PC-3 (cell line): ENCODE data around the gene GALNT18. TPM values are rescaled to one million over a fixed set of nuclear protein-coding genes. Genes with fewer than 3 reads are reported as not detected.

Experiments used
- ATAC-seq: fragments of 200-7000 bp; cut with Tn5 transposase; 2 replicates; pipeline ENCODE4 v1.9.1; 2020; ENCODE audit warnings: mild to moderate bottlenecking, moderate library complexity
- BruUV-seq: library from RNA; stranded (reverse); fragments of 400-500 nt; replicated peaks from 2 replicates; lab custom pipeline; 2021; lab: Mats Ljungman, UMichigan
- CTCF ChIA-PET: fragments of 300-600 bp; sonication (Branson Sonifier 250); formaldehyde crosslinking; loops from one replicate; lab custom pipeline; 2022; ENCODE audit warnings: antibody characterized with exemption; lab: Charles Lee
- POLR2A ChIA-PET: fragments of 300-600 bp; sonication (Branson Sonifier 250); formaldehyde crosslinking; loops from one replicate; lab custom pipeline; 2022; ENCODE audit warnings: antibody characterized with exemption; ENCODE audit not compliant: unreplicated experiment; lab: Charles Lee
- DNase-seq: peaks from one replicate; pipeline ENCODE4 v3.0.0-alpha.2; 2015
- H2AFZ ChIP-seq: fragments of 300-600 bp; sonication (generic); 2 replicates; pipeline ENCODE4 v1.6.0; 2016; ENCODE audit warnings: antibody characterized with exemption, low read length
- H3F3A ChIP-seq: fragments of 300-600 bp; sonication (generic); one replicate; pipeline ENCODE4 v1.6.0; 2017; ENCODE audit warnings: antibody characterized with exemption, low read length, control low read depth, mild to moderate bottlenecking; ENCODE audit not compliant: unreplicated experiment
- H3K27ac ChIP-seq: fragments of 300-600 bp; sonication (generic); 2 replicates; pipeline ENCODE4 v1.5.1; 2016; ENCODE audit warnings: mild to moderate bottlenecking, low read length
- H3K27me3 ChIP-seq: fragments of 300-600 bp; sonication (generic); 2 replicates; pipeline ENCODE4 v1.6.1; 2016; ENCODE audit warnings: low read length, mixed read lengths
- H3K36me3 ChIP-seq: fragments of 300-600 bp; sonication (generic); 2 replicates; pipeline ENCODE4 v1.6.1; 2016; ENCODE audit warnings: low read depth, mixed run types, low read length, mixed read lengths
- H3K4me1 ChIP-seq: fragments of 300-600 bp; sonication (generic); 2 replicates; pipeline ENCODE4 v1.5.1; 2016; ENCODE audit warnings: low read length; ENCODE audit not compliant: insufficient read depth
- H3K4me2 ChIP-seq: fragments of 300-600 bp; sonication (generic); 2 replicates; pipeline ENCODE4 v1.6.0; 2016; ENCODE audit warnings: low read length
- H3K4me3 ChIP-seq: fragments of 300-600 bp; sonication (generic); 2 replicates; pipeline ENCODE4 v1.5.1; 2016; ENCODE audit warnings: mild to moderate bottlenecking, low read length, mixed read lengths
- H3K79me2 ChIP-seq: fragments of 300-600 bp; sonication (generic); 2 replicates; pipeline ENCODE4 v1.6.1; 2017; ENCODE audit warnings: low read length, mixed read lengths
- H3K9ac ChIP-seq: fragments of 300-600 bp; sonication (generic); 2 replicates; pipeline ENCODE4 v1.6.0; 2016; ENCODE audit warnings: mild to moderate bottlenecking, low read length
- H3K9me2 ChIP-seq: fragments of 300-600 bp; sonication (generic); replicated peaks from 2 replicates; pipeline ENCODE4 v1.6.1; 2016; ENCODE audit warnings: mixed run types, low read length, mixed read lengths
- H3K9me3 ChIP-seq: fragments of 300-600 bp; sonication (generic); 2 replicates; pipeline ENCODE4 v1.6.1; 2016; ENCODE audit warnings: low read length, mixed read lengths
- H4K20me1 ChIP-seq: fragments of 300-600 bp; sonication (generic); 2 replicates; pipeline ENCODE4 v1.6.1; 2016; ENCODE audit warnings: low read length, mixed read lengths
- EZH2 ChIP-seq: fragments of 300-600 bp; sonication (generic); IDR thresholded peaks from one replicate; pipeline ENCODE4 v1.6.1; 2017; ENCODE audit warnings: antibody characterized with exemption, mild to moderate bottlenecking, low read length; ENCODE audit not compliant: unreplicated experiment
- EZH2phosphoT487 ChIP-seq: fragments of 300-600 bp; sonication (generic); IDR thresholded peaks from 2 replicates; pipeline ENCODE4 v1.6.1; 2018; ENCODE audit warnings: mild to moderate bottlenecking, antibody characterized with exemption, low read length, borderline replicate concordance
- intact Hi-C: fragments of 100-400 bp; cut with micrococcal nuclease; formaldehyde crosslinking; loops from 2 replicates; pipeline ENCODE4 v1.9.0; 2023
- total RNA-seq: library from RNA; depleted of rRNA; stranded (reverse); fragments of >200 nt; gene quantifications from 2 replicates; pipeline ENCODE4 v1.2.3, GENCODE V29; 2014
- TF ChIP-seq, protein P1 (sequence below): fragments of 300-600 bp; sonication (generic); conservative IDR thresholded peaks from 2 replicates; pipeline ENCODE4 v1.5.1; 2017; ENCODE audit warnings: antibody characterized with exemption, low read depth, mild to moderate bottlenecking, low read length

GALNT18 gene
- total RNA-seq, 1 experiment from 2014 or later, result 34.5 TPM

DNA sequence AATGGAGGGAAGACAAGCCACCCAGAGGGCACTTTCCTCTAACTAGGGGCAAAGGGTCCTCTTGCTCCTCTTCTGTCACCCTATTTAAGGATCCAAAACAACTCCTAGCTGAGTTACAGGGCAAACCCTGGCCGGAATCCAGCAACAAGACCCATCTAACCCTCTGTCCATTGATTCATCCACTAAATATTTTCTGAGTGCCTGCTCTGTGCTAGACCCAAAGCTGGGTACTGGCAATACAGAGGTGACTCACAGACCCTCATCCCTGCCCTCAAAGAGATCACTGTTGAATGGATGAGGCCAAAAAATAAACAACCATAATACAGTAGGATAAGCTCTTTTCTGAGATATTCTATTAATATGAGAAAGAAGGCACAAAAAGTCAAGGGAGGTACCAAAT, 4.3 kb upstream of the GALNT18 start:
- no peaks in the 10 kb centered on the region for H4K20me1 ChIP-seq
- no peak overlapping the region for H3K9ac ChIP-seq
- CTCF ChIA-PET, result no interaction called here
- no peak overlapping the region for H3K4me2 ChIP-seq
- H3K36me3 ChIP-seq, result no peaks in the 10 kb centered on the region
- H3F3A ChIP-seq, result no peaks in the 10 kb centered on the region
- no peak for ATAC-seq
- H3K9me2 ChIP-seq, result no peaks in the 10 kb centered on the region
- no peak overlapping the region for H3K27ac ChIP-seq
- no peaks in the 10 kb centered on the region for H3K9me3 ChIP-seq
- H3K4me1 ChIP-seq, result peaks cover 9% of the 10 kb centered on the region
- no peak overlapping the region for H2AFZ ChIP-seq
- H3K4me3 ChIP-seq, result no peak overlapping the region
- peaks cover 5% of the 10 kb centered on the region for H3K79me2 ChIP-seq
- BruUV-seq, result no TSS peak
- H3K27me3 ChIP-seq, result no peaks in the 10 kb centered on the region
- DNase-seq, result peak; percentile 37
- intact Hi-C loops, result loop anchor here (10.0 kb wide), 1 partner anchor 591 kb away; no protein-coding TSS in a partner anchor
- TF ChIP-seq, protein P1, sequence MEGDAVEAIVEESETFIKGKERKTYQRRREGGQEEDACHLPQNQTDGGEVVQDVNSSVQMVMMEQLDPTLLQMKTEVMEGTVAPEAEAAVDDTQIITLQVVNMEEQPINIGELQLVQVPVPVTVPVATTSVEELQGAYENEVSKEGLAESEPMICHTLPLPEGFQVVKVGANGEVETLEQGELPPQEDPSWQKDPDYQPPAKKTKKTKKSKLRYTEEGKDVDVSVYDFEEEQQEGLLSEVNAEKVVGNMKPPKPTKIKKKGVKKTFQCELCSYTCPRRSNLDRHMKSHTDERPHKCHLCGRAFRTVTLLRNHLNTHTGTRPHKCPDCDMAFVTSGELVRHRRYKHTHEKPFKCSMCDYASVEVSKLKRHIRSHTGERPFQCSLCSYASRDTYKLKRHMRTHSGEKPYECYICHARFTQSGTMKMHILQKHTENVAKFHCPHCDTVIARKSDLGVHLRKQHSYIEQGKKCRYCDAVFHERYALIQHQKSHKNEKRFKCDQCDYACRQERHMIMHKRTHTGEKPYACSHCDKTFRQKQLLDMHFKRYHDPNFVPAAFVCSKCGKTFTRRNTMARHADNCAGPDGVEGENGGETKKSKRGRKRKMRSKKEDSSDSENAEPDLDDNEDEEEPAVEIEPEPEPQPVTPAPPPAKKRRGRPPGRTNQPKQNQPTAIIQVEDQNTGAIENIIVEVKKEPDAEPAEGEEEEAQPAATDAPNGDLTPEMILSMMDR, result no peak
- TF ChIP-seq EZH2phosphoT487, result no peak
- POLR2A ChIA-PET, result interaction anchor here (0.6 kb wide), 1 partner anchor 448 kb away, joined by 5 read pairs; no protein-coding TSS in a partner anchor

DNA sequence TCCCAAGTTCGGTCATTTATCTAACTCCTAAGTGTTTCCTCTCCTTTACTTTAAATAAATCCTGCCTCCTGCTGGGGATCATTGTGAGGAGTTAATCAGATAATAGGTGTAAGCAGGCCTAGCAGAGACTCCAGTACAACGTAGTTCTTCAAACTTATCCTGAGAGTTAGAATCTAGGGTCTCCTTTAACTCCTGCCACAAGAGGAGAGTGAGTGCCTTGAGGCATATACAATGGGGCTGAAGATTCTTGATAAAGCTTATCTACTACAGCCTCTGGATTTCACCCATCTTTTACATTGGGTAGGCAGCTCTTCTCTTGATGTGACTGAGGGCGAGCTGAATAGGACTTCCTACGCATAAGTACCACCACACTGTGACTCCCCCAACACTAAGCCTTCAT, 3.1 kb upstream of the GALNT18 start:
- POLR2A ChIA-PET, result no interaction called here
- Histone ChIP-seq H3K27ac (no peak overlapping the region), H3K4me1 (peaks cover 9% of the 10 kb centered on the region), H3K4me3 (no peak overlapping the region), H3K79me2 (peaks cover 17% of the 10 kb centered on the region), H3K4me2 (no peak overlapping the region), H3K9ac (no peak overlapping the region), H3K9me2 (no peaks in the 10 kb centered on the region), H3K9me3 (no peaks in the 10 kb centered on the region), H3K27me3 (no peaks in the 10 kb centered on the region), H3F3A (no peaks in the 10 kb centered on the region), H4K20me1 (no peaks in the 10 kb centered on the region), H3K36me3 (no peaks in the 10 kb centered on the region), H2AFZ (no peak overlapping the region)
- no TSS peak for BruUV-seq
- TF ChIP-seq EZH2 (no peak), EZH2phosphoT487 (no peak)
- TF ChIP-seq, protein P1, result no peak
- CTCF ChIA-PET, result no interaction called here
- no peak for ATAC-seq
- no peak for DNase-seq
- intact Hi-C loops, result loop anchor here (10.0 kb wide), 1 partner anchor 590 kb away; no protein-coding TSS in a partner anchor

DNA sequence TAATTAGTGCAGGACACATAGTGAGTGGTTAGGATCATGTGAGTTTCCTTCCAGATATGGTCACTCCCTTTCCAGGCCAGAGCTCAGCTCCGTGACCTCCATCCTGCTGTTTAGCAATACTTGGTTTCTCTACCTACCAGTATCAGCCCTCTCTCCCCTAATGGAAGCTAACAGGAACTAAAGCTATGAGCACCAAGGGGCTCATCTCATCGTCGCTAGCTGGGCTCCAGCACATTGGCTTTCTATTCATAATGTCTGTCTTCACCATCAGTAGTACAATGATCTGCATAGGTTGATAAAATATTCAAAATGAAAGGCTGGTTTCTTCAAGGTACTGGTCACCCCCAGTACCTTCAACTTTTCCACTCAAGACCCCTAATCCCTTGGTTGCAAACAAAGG, 2.4 kb upstream of the GALNT18 start:
- Histone ChIP-seq H3K4me2 (no peak overlapping the region), H3K79me2 (peaks cover 24% of the 10 kb centered on the region), H3K9me3 (no peaks in the 10 kb centered on the region), H3F3A (no peaks in the 10 kb centered on the region), H2AFZ (no peak overlapping the region), H3K9ac (no peak overlapping the region), H3K9me2 (no peaks in the 10 kb centered on the region), H3K4me3 (no peak overlapping the region), H3K4me1 (peaks cover 16% of the 10 kb centered on the region), H3K27me3 (no peaks in the 10 kb centered on the region), H3K36me3 (no peaks in the 10 kb centered on the region), H3K27ac (no peak overlapping the region), H4K20me1 (no peaks in the 10 kb centered on the region)
- ATAC-seq, result no peak
- no peak for TF ChIP-seq EZH2
- TF ChIP-seq EZH2phosphoT487, result no peak
- TF ChIP-seq, protein P1, result no peak
- CTCF ChIA-PET, result no interaction called here
- no peak for DNase-seq
- BruUV-seq, result no TSS peak
- intact Hi-C loops, result loop anchor here (10.0 kb wide), 1 partner anchor 589 kb away; no protein-coding TSS in a partner anchor
- POLR2A ChIA-PET, result no interaction called here
